Measurements from ENCODE around the gene BIRC7.

The BIRC7 gene

DNA sequence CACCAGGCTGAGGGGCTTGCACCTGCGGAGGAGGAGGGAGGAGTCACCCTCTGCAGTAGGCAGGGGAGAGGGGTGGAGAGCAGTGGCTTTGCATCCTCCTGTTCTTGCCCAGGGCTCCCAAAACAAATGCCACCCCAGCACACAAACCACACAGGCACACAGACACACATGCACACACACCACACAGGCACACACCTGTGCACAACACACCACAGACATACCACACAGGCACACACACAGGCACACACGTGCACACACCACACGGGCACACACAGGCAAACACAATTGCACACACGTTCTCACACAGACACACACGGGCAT is 46.4 kb upstream of the BIRC7 start:
- TF ChIP-seq ZFX (IDR thresholded peaks at IDR 0.05) (no peak), CTCF (conservative IDR thresholded peaks at IDR 0.05) (no peak)
- no peak overlapping the region for H3K27ac ChIP-seq

GRCh38 chr20:63189846-63190559 is 45.7 kb upstream of the BIRC7 start:
- H3K27ac ChIP-seq: no peak overlapping the region
- no peak for TF ChIP-seq CTCF (conservative IDR thresholded peaks at IDR 0.05)
- no peak for TF ChIP-seq ZFX (IDR thresholded peaks at IDR 0.05)

- no peak overlapping the region; the same call in 1 of the 2 replicates for H3K27ac ChIP-seq
- no peak for TF ChIP-seq ZFX (IDR thresholded peaks at IDR 0.05)
These were observed 44.9 kb upstream of the BIRC7 start for GRCh38 chr20:63190828-63191227.

- TF ChIP-seq CTCF (conservative IDR thresholded peaks at IDR 0.05) (no peak), ZFX (IDR thresholded peaks at IDR 0.05) (no peak)
- peak overlapping the region; percentile 8; the same call in 1 of the 2 replicates for H3K27ac ChIP-seq
These were observed 44.3 kb upstream of the BIRC7 start for GRCh38 chr20:63191400-63191799.

DNA sequence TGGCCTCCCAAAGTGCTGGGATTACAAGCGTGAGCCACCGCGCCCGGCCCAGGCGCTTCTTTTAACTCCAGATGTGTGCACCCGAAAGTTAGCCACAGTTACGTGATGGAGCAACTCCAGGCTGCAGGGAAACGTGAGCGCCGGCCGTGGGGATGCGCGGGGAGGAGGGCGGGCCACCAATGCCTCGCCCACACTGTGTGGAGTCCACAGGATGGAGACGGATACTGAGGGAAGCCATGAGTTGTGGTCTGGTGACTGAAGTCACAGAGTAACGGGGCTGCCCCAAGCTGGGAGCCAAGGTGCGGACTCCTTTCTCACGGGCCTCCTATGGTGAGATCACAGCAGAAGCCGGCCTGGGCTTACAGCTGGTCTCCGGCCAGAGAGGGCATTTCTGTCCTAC is 43.0 kb upstream of the BIRC7 start:
- no peak overlapping the region for H3K27ac ChIP-seq
- TF ChIP-seq CTCF (conservative IDR thresholded peaks at IDR 0.05) (no peak), ZFX (IDR thresholded peaks at IDR 0.05) (no peak)

GRCh38 chr20:63194007-63194796 is 41.5 kb upstream of the BIRC7 start:
- H3K27ac ChIP-seq: no peak overlapping the region
- no peak for TF ChIP-seq ZFX (IDR thresholded peaks at IDR 0.05)
- no peak for TF ChIP-seq CTCF (conservative IDR thresholded peaks at IDR 0.05)

GRCh38 chr20:63194797-63195173 is 40.9 kb upstream of the BIRC7 start:
- no peak for TF ChIP-seq CTCF (conservative IDR thresholded peaks at IDR 0.05)
- H3K27ac ChIP-seq: no peak overlapping the region
